AG04450 (cell line): ENCODE results near the gene SYTL2. TPM values are rescaled to one million over a fixed set of nuclear protein-coding genes. Genes with fewer than 3 reads are reported as not detected.

ENCODE experiments used
- CTCF ChIA-PET: fragments of 300-600, 350-600 bp; formaldehyde crosslinking; extraction: SDS; loops from one replicate; lab custom pipeline; 2022; ENCODE audit warnings: antibody characterized with exemption, inconsistent platforms; lab: Charles Lee
- POLR2A ChIA-PET: fragments of 350-600 bp; formaldehyde crosslinking; extraction: SDS; loops from one replicate; lab custom pipeline; 2021; ENCODE audit warnings: antibody characterized with exemption, inconsistent platforms; lab: Yijun Ruan, JAX
- DNase-seq: peaks from one replicate; pipeline ENCODE4 v3.0.0-alpha.2; 2011; ENCODE audit warnings: low read depth, low spot score
- H3K27ac ChIP-seq: one replicate; pipeline ENCODE4 v1.5.1; 2012; ENCODE audit warnings: low read depth, low read length, control low read depth
- H3K27me3 ChIP-seq: one replicate; pipeline ENCODE4 v1.6.0; 2012; ENCODE audit warnings: low read length; ENCODE audit not compliant: control insufficient read depth, insufficient read depth
- H3K4me3 ChIP-seq: 2 replicates; pipeline ENCODE4 v1.5.1; 2011; ENCODE audit warnings: mild to moderate bottlenecking, low read depth, low read length, control low read depth
- H3K9me3 ChIP-seq: 2 replicates; pipeline ENCODE4 v1.5.1; 2012; ENCODE audit warnings: low read length; ENCODE audit not compliant: control insufficient read depth, insufficient read depth
- CTCF ChIP-seq: IDR thresholded peaks from 2 replicates; pipeline ENCODE4 v1.5.1; 2011; ENCODE audit warnings: low read depth, low read length, control low read depth, inconsistent platforms
- polyA plus RNA-seq: library from polyadenylated mRNA; depleted of rRNA; stranded (reverse); fragments of >200 nt; gene quantifications from 2 replicates; pipeline ENCODE4 v1.2.3, GENCODE V29; 2011

The SYTL2 gene
- polyA plus RNA-seq, 1 experiment, result 169 TPM

GRCh38 chr11:85704967-85705366 is 106.0 kb downstream of the SYTL2 start:
- H3K9me3 ChIP-seq, result no peaks in the 10 kb centered on the region
- POLR2A ChIA-PET, result interaction anchor here (0.6 kb wide), 1 partner anchor 17 kb away, joined by 4 read pairs; no protein-coding TSS in a partner anchor
- no peak overlapping the region for H3K27ac ChIP-seq
- H3K27me3 ChIP-seq, result no peaks in the 10 kb centered on the region
- H3K4me3 ChIP-seq, result no peak overlapping the region
- no peak for TF ChIP-seq CTCF
- CTCF ChIA-PET, result interaction anchor here (0.5 to 0.7 kb wide), 2 partner anchors 586 to 925 kb away, joined by 3 to 4 read pairs; no protein-coding TSS in a partner anchor
- no peak for DNase-seq

GRCh38 chr11:85699957-85700741 is 110.8 kb downstream of the SYTL2 start:
- POLR2A ChIA-PET, result interaction anchor here (0.6 to 1.4 kb wide), 2 partner anchors 14 kb away, joined by 3 to 5 read pairs; partner anchors contain the start of gene CCDC89
- CTCF ChIA-PET, result interaction anchor here (1.2 kb wide), 1 partner anchor 11 kb away, joined by 4 read pairs; no protein-coding TSS in a partner anchor
- H3K4me3 ChIP-seq, result no peak overlapping the region
- H3K27ac ChIP-seq, result no peak overlapping the region
- TF ChIP-seq CTCF, result no peak
- no peaks in the 10 kb centered on the region for H3K9me3 ChIP-seq
- no peak for DNase-seq
- no peaks in the 10 kb centered on the region for H3K27me3 ChIP-seq

GRCh38 chr11:85698195-85698594 is 112.7 kb downstream of the SYTL2 start:
- Histone ChIP-seq H3K9me3 (no peaks in the 10 kb centered on the region), H3K4me3 (no peak overlapping the region), H3K27ac (no peak overlapping the region), H3K27me3 (no peaks in the 10 kb centered on the region)
- no peak for DNase-seq
- ChIA-PET CTCF (no interaction called here), POLR2A (interaction anchor here (1.4 kb wide), 1 partner anchor 12 kb away, joined by 5 read pairs; the partner anchor contains the start of gene CCDC89)
- TF ChIP-seq CTCF, result no peak

GRCh38 chr11:85697747-85698146 is 113.2 kb downstream of the SYTL2 start:
- TF ChIP-seq CTCF, result no peak
- no peaks in the 10 kb centered on the region for H3K9me3 ChIP-seq
- DNase-seq, result no peak
- POLR2A ChIA-PET, result no interaction called here
- CTCF ChIA-PET, result no interaction called here
- H3K27me3 ChIP-seq, result no peaks in the 10 kb centered on the region
- no peak overlapping the region for H3K27ac ChIP-seq
- no peak overlapping the region for H3K4me3 ChIP-seq

- no peak for DNase-seq
- Histone ChIP-seq H3K27me3 (no peaks in the 10 kb centered on the region), H3K27ac (no peak overlapping the region), H3K4me3 (no peak overlapping the region), H3K9me3 (no peaks in the 10 kb centered on the region)
- POLR2A ChIA-PET, result interaction anchor here (2.3 kb wide), 1 partner anchor 9 kb away, joined by 5 read pairs; the partner anchor contains the start of gene CCDC89
- no peak for TF ChIP-seq CTCF
- CTCF ChIA-PET, result interaction anchor here (0.6 to 2.0 kb wide), 13 partner anchors 9 to 1159 kb away, joined by 3 to 9 read pairs (median 4); partner anchors contain the start of genes CCDC83 and CCDC89
Measured at GRCh38 chr11:85695546-85695945, 115.4 kb downstream of the SYTL2 start.
